GM21390 (cell line): ENCODE data around the gene DIS3.
"Not testable (repeated sequence)": the region's sequence is repeated elsewhere in the genome, so short reads cannot be mapped to it uniquely, and the experiment has no call there.

Experiments
- ATAC-seq: cut with Tn5 transposase; IDR thresholded peaks from one replicate; pipeline ENCODE4 v1.9.1; 2021; ENCODE audit not compliant: unreplicated experiment

DIS3 gene, protein sequence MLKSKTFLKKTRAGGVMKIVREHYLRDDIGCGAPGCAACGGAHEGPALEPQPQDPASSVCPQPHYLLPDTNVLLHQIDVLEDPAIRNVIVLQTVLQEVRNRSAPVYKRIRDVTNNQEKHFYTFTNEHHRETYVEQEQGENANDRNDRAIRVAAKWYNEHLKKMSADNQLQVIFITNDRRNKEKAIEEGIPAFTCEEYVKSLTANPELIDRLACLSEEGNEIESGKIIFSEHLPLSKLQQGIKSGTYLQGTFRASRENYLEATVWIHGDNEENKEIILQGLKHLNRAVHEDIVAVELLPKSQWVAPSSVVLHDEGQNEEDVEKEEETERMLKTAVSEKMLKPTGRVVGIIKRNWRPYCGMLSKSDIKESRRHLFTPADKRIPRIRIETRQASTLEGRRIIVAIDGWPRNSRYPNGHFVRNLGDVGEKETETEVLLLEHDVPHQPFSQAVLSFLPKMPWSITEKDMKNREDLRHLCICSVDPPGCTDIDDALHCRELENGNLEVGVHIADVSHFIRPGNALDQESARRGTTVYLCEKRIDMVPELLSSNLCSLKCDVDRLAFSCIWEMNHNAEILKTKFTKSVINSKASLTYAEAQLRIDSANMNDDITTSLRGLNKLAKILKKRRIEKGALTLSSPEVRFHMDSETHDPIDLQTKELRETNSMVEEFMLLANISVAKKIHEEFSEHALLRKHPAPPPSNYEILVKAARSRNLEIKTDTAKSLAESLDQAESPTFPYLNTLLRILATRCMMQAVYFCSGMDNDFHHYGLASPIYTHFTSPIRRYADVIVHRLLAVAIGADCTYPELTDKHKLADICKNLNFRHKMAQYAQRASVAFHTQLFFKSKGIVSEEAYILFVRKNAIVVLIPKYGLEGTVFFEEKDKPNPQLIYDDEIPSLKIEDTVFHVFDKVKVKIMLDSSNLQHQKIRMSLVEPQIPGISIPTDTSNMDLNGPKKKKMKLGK

DNA sequence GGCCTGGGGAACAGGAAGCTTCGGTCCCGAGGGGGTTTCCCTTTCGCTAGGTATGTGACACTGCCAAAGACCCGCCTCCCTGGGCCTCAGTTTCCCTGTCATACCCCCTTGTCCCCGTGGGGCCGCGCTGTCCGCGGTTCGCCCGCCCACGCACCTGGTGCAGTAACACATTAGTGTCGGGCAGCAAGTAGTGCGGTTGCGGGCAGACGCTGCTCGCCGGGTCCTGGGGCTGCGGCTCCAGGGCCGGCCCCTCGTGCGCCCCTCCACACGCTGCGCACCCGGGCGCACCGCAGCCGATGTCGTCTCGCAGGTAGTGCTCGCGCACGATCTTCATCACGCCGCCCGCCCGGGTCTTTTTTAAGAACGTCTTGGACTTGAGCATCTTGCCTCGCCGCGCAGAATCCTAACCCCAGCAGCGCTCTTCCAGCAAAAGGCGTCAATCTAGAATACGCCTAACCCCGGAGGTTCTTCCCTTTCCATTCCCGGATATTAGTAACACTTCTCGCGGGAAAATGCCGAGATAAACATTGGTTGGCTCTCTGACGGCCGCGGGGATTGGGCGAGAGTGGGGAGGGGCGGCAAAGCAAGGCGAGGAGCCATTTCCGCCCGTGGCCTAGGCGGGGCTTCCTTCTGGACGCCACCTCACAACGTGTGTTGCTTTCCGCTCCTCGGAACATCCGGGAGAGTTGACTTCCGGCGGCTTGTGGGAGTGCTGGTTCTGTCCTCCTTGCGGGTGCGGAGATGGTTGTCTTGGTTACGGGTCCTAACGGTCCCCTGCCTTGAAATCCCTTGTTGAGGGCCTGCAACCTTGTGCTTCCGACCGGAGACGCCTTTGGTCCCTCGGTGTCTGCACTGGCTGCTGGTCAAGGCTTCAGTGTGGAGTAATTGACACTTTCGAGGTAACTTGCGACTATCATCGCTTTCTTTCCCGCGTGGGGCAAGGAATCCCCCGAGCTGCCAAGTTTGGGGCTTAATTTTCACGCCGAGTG lies at the start of gene DIS3, which contains the start of gene PIBF1:
Gene DIS3, minus strand, starts transcription at position 450 of the 989 bp plus-strand sequence. Its CDS starts 68 bp downstream, at position 382.
Gene PIBF1, plus strand, starts transcription at position 683 of the 989 bp plus-strand sequence. CDS start 1,337 bp downstream, outside the sequence.
- peak; percentile 95 for ATAC-seq

DNA sequence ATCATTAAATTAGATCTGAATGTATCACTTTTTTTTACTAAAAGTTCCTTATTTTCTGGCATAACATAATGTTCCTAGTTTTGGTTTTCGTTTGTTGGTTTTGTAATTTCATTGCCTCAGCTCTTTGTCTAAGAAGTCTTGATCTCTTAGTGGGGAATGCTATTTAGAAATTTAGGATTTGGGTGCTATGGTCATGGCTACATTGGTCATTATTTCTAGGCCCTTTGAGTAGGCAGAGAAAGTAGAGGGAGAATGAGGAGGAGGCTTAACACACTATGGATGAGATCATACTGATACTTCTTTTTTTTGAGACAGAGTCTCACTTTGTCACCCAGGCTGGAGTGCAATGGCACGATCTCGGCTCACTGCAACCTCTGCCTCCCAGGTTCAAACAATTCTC lies 42.0 kb upstream of the DIS3 start:
- ATAC-seq = no peak

DNA sequence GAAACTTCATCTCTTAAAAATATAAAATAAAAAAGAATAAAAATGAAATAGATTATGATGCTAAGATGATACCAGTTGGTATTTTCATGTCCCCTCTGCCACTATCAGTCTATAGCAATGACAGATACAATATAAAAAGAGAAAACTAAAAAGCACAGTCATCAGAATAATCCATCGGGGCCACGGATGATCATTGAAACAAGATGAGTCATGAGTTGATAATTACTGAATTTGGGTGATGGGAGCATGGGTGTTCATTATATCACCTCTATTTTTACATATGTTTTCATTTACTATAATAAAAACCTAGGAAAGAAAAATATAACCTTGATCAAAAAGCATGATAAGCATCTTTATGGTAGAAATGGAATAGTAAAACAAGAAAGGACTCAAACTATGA lies 41.4 kb upstream of the DIS3 start:
- ATAC-seq = no peak

DNA sequence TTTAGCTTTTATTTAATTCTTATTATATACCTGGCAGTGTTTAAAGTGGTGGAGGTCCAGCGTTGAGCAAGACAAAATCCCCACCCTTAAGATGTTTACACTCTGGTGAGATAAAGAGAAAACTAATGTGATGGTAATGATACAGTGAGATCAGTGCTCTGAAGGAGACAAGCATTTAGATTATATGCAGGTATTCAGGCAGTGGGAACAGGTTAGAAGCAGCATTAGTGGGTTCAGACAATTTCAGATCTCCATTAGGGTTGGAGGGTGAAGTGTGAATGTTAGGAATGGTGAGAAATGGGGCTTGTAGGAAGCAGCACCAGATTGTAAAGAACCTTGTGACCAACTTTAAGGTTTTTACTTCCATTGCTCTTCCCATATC lies 39.2 kb upstream of the DIS3 start:
- no peak for ATAC-seq

DNA sequence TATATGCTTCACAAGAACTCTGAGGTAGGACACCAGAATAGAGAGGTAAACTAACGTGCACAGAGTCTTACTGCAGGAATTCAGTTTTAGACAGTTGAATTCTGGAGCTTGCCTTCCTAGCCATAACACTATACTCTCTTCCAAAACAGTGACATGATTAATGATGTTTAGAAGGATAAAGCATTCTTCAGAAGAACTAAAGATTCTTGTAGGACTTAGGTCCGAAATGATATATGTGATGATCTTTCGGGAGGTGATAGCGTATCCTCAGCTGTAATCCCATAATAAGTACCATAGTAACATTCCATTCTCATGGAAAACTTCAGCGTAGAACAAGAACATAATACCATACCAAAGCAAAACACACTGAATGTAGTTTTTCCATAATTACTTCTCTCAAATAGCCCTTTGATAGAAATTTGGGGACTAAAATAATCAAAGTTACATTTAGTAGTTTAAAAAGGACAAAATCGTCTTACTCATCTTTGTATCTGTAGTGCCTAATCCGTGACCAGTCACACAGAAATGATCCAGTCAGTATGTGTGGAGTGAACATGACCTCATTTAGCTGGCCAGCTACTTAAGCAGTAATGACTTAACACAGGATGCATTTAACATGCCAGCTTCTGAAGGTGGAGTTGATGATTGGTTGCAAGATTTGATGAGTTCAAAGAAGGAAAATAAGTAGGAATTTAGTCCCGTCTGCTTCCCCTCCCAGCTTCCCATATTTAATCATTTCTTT lies 38.6 kb upstream of the DIS3 start:
- no peak for ATAC-seq

DNA sequence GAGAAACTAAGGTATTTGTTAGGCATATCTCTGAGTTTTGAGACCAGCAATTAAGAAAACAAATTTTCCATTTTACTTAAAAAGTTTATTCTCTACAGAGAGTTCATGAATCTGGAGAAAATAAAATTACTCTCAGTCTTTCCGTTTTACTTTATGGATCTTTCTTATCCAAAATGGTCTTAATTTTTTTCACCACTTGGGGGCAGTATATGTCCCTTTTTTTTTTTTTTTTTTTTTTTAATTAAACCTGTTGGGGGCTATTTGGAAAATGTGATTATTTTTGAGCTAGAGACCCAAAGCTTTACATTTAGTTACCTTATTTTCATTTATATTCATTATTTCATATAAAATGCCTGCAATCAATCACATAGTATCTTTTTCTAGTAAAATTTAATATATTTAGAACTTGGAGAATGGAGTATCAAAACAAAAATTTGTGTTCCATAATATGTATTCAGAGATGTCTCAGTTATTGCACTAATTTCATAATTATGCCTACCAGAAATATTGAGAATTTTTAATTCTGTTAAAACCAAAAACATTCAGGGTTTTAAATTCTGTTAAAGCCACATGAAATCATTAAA lies 27.3 kb upstream of the DIS3 start:
- ATAC-seq = no peak

DNA sequence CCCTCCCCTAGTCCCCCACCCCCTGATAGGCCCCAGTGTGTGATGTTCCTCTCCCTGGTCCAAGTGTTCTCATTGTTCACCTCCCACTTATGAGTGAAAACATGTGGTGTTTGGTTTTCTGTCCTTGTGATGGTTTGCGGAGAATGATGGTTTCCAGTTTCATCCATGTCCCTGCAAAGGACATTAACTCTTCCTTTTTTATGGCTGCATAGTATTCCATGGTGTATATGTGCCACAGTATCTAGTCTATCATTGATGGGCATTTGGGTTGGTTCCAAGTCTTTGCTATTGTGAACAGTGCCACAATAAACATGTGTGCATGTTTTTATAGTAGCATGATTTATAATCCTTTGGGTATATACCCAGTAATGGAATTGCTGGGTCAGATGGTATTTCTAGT lies 24.8 kb upstream of the DIS3 start:
- ATAC-seq = not testable (repeated sequence)

DNA sequence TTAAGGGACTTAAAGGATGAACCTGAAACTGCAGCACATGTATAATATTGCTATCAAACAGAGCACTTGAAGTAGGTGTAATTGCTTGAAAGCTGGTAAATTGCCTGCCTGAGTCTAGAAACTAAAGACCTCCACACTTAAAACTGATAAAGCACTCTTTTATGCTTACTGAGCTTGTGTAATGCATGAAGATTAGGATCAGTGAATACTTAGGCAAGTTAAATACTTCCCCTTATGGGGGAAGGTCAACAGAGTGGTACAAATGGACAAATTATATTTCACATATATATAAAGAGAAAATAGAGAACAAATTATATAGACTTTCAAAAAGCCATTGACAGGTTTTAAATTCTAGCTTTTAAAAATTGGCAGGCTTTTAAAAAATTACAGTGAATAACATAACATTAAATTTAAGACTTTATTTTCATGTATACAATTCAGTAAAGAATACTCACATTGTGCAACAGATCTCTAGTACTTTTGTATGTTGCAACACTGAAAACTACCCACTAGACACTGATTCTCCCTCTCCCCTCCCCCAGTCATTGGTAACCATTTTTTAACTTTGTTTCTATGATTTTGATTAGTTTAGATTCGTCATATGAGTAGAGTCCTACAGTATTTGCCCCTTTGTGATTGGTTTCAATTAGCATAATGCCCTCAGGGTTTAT lies 24.1 kb upstream of the DIS3 start:
- ATAC-seq = no peak

DNA sequence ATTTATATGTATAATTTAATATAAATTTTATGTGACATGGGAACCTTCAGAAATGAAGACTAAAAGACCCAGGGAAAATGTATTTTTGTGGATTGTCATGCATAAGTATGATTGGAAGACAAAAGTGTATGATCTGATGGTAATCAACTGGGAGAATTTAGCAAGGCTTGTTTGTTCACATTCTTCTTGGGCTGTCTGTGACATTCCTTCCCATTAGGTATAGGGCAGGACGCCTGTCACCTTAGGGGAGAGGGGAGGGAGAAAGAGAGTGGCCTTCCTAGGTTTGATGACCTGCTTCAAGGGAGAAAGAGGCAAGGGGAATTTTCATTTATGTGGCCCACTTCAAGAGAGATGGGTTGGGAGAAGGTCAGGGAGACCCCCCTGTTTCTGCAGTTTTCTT lies 22.6 kb upstream of the DIS3 start:
- no peak for ATAC-seq

DNA sequence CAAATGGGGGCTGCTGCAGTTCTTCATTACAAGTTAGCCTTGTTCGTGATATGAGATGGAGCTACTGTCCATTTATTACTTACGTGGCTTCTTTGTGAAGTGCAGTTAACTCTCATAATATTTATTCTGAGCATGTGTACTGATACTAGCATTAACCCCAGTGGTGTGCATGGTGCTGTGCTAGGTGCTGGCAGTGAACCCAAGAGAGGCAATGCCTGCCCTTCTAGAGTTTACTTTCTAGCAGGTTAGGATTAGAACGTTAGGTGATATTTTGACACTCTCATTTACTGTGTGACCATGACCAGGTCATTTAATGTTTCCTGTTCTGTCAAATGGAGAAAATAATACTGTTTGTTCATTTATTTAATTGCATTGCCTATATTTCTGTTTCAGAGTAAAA lies 17.1 kb upstream of the DIS3 start:
- no peak for ATAC-seq

DNA sequence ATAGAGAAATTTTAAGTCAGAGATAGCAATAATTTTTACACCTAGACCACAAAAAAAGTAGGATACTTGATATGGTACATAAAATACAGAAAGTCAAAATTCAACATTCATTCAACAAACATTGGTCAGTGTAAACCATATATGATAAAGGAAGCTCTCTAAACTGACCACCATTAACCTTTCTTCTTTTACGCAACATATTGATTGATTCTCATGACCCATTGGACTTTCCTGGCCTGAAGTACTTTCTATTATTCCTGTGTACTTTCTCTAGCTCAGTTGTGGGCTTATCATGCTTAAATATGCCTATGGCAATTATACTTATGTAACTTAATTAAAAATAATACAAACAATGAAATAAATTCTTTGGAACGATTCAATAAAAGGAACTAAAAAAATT lies 10.9 kb upstream of the DIS3 start:
- ATAC-seq = no peak

DNA sequence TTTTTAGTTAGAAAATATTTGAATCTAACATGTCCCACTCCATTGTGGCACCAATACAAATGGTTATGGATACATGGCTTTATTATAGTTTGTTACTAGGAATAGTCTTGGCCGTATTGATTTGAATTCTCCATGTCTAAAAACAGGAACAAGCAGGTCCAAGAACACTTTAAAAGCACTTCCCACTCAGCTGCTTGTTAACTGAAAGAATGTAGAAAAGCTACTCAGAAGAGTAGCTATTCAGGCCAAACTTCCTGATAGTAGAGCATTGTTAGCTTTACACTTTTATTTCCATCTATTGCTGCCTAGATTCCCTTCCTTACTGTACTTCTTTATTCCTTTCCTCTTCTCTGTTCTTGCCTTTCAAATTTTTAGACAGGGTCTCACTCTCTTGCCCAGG lies 7.1 kb upstream of the DIS3 start:
- no peak for ATAC-seq

DNA sequence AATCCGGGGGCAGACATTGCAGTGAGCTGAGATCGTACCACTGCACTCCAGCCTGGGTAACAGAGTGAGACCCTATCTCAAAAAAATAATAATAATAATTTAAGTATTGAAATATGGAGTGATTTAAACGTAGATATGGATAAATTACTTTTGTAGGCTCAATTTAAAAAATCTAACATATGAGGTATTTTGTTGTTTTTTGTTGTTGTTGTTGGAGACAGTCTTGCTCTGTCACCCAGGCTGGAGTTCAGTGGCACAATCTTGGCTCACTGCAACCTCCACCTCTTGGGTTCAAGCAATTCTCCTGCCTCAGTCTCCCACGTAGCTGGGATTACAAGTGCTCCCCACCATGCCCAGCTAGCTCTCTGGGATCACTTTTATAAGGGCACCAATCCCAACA lies 3.0 kb upstream of the DIS3 start:
- not testable (repeated sequence) for ATAC-seq

DNA sequence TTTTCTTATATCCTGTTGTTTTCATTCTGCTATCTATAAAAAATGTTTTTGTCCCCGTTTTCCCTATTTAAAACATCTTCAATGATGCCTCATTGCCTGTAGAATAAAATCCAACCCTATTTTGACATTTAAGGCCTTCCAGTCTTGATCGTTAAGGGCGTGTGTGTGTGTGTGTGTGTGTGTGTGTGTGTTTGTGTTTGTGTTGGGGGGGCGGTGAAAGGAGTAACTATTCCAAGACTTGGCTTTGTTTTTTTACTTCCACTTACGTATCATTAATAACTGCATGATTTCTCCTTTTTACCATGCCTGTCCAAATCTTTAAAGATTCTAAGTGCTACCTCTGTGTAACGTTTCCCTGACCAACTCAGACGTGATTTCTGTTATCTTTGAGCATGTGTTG lies 1.0 kb upstream of the DIS3 start:
- no peak for ATAC-seq

DNA sequence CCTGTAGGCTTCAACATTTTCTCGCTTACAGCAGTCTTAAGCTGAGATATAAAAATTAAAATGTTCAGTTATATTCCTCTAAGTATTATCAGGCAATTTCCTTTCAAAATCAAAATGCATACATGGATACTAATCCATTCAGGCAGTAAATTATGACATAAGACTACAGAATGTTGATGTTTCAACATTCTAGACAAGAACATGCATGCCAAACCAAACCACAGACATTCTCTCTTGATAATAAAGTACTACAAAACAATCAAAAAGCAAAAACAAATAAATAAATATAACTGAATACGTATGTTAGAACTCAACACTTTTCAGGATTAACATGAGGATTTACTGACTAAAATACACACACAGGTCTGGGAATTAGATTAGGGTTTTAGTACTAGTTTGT lies 7.7 kb downstream of the DIS3 start:
- ATAC-seq = no peak

DNA sequence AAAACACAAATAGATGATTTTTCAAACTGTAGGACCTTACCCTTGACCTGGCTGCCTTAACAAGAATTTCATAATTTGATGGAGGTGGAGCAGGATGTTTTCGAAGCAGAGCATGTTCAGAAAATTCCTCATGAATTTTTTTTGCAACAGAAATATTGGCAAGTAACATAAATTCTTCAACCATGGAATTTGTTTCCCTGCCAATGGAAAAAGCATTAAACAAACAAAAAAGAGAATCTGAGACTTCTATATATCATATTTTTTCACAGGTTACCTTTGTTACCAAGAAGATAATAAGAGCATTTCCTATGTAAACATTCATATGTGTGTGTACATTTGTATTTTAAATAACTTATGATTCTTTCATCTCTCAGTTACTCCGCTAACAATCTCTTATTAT lies 18.3 kb downstream of the DIS3 start:
- ATAC-seq = no peak

DNA sequence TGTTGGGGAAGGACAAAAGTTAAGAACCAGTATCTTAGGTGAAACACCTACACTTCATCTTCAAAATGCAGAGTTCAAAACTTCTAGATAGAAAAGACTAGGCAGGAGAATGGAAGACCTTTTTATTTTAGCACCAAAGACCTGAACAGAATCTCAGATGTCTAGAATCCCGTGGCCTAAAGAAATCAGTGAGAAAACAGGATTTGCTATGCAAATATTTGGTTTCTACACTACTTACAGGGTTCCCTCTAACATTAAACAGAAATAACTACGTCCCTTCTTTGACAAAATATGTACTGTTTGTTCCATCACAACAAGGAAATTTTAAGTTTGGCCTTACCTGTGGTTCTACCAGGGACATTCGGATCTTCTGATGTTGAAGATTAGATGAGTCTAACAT lies 21.5 kb downstream of the DIS3 start:
- ATAC-seq = no peak

DNA sequence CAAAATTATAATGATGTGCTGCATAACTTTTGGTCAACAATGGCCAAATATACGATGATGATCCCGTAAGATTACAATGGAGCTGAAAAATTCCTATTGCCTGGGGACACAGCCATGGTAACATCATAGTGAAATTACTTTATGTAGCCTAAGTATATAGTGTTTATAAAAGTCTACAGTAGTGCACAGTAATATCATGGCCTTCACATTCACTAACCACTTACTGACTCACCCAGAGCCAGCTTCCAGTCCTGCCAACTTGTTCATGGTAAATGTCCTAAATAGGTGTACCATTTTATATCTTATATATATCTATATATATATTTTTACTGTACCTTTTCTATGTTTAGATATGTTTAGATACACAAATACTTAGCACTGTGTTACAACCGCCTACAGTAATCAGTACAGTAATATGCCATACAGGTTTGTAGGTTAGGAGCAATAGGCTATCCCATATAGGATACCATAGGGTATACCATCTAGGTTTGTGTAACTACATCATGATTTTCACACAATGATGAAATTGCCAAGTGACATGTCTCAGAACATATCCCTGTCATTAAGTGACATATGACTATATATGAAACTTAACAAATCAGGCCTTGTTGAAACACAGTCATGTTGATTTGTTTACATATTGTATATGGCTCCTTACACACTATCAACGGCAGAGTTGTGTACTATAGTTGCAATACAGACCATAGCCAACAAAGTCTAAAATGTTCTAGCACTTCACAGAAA lies 23.7 kb downstream of the DIS3 start:
- no peak for ATAC-seq
